Chondrocyte (in vitro differentiated cells): ENCODE data around the gene MRGPRX1. TPM values are rescaled to one million over a fixed set of nuclear protein-coding genes. Genes with fewer than 3 reads are reported as not detected.
"Not testable (repeated sequence)": the region's sequence is repeated elsewhere in the genome, so short reads cannot be mapped to it uniquely, and the experiment has no call there.

Source experiments
- DNase-seq: peaks from one replicate; pipeline ENCODE4 v3.0.0; 2021; ENCODE audit warnings: mixed read lengths, low spot score
- H3K27ac Mint-ChIP-seq: one replicate; pipeline ENCODE4 v1.8.0; 2021; ENCODE audit warnings: mild to moderate bottlenecking, moderate library complexity, mixed read lengths; ENCODE audit not compliant: unreplicated experiment
- H3K27me3 Mint-ChIP-seq: 2 replicates; pipeline ENCODE4 v1.8.0; 2021; ENCODE audit warnings: low read depth, mixed read lengths
- H3K36me3 Mint-ChIP-seq: 2 replicates; pipeline ENCODE4 v1.8.0; 2021; ENCODE audit warnings: low read depth, mixed read lengths
- H3K4me1 Mint-ChIP-seq: 2 replicates; pipeline ENCODE4 v1.8.0; 2021; ENCODE audit warnings: low read depth, mild to moderate bottlenecking, mixed read lengths
- H3K4me3 Mint-ChIP-seq: one replicate; pipeline ENCODE4 v1.8.0; 2021; ENCODE audit warnings: mild to moderate bottlenecking, moderate library complexity, mixed read lengths; ENCODE audit not compliant: unreplicated experiment
- H3K9me3 Mint-ChIP-seq: 2 replicates; pipeline ENCODE4 v1.8.0; 2021; ENCODE audit warnings: low read depth, mixed read lengths
- CTCF ChIP-seq: fragments of 200-600 bp; sonication (generic); IDR thresholded peaks from 2 replicates; pipeline ENCODE4 v1.5.0; 2021; ENCODE audit warnings: antibody characterized with exemption, mild to moderate bottlenecking, moderate library complexity
- total RNA-seq: library from RNA; stranded (reverse); gene quantifications from 3 replicates; pipeline ENCODE4 v1.2.1, GENCODE V29; 2021

The MRGPRX1 gene
- total RNA-seq, 1 donor from 2014 or later = not detected

GRCh38 chr11:18934195-18934814 is 4.9 kb downstream of the MRGPRX1 start:
- DNase-seq = no peak
- no peaks in the 10 kb centered on the region for H3K36me3 Mint-ChIP-seq
- no peak for TF ChIP-seq CTCF
- H3K4me3 Mint-ChIP-seq = no peak overlapping the region
- H3K4me1 Mint-ChIP-seq = no peaks in the 10 kb centered on the region
- peaks cover 11% of the 10 kb centered on the region for H3K27me3 Mint-ChIP-seq
- H3K9me3 Mint-ChIP-seq = no peaks in the 10 kb centered on the region
- H3K27ac Mint-ChIP-seq = no peak overlapping the region

- H3K27me3 Mint-ChIP-seq = peaks cover 10% of the 10 kb centered on the region
- no peak overlapping the region for H3K27ac Mint-ChIP-seq
- H3K4me1 Mint-ChIP-seq = no peaks in the 10 kb centered on the region
- TF ChIP-seq CTCF = no peak
- peaks cover 11% of the 10 kb centered on the region for H3K9me3 Mint-ChIP-seq
- H3K4me3 Mint-ChIP-seq = no peak overlapping the region
- no peak for DNase-seq
- H3K36me3 Mint-ChIP-seq = no peaks in the 10 kb centered on the region
These were observed 11.5 kb downstream of the MRGPRX1 start for GRCh38 chr11:18927550-18928322.

GRCh38 chr11:18925426-18925825 is 13.8 kb downstream of the MRGPRX1 start:
- not testable (repeated sequence) for H3K4me3 Mint-ChIP-seq, H3K27me3 Mint-ChIP-seq, H3K27ac Mint-ChIP-seq, H3K4me1 Mint-ChIP-seq, H3K36me3 Mint-ChIP-seq, DNase-seq
- H3K9me3 Mint-ChIP-seq = peaks cover 11% of the 10 kb centered on the region

GRCh38 chr11:18912883-18913282 is 26.3 kb downstream of the MRGPRX1 start:
- no peak for TF ChIP-seq CTCF
- peaks cover 29% of the 10 kb centered on the region for H3K27me3 Mint-ChIP-seq
- no peak overlapping the region for H3K4me3 Mint-ChIP-seq

GRCh38 chr11:18907391-18907790 is 31.8 kb downstream of the MRGPRX1 start:
- Mint-ChIP-seq H3K4me3 (no peak overlapping the region), H3K36me3 (no peaks in the 10 kb centered on the region), H3K9me3 (no peaks in the 10 kb centered on the region), H3K4me1 (no peaks in the 10 kb centered on the region), H3K27me3 (peaks cover 20% of the 10 kb centered on the region), H3K27ac (no peak overlapping the region)
- DNase-seq = no peak
- no peak for TF ChIP-seq CTCF

More at GRCh38 chr11:18912883-18913282, 26.3 kb downstream of the MRGPRX1 start:
- H3K36me3 Mint-ChIP-seq = no peaks in the 10 kb centered on the region
- no peak overlapping the region for H3K27ac Mint-ChIP-seq
- H3K9me3 Mint-ChIP-seq = no peaks in the 10 kb centered on the region
- H3K4me1 Mint-ChIP-seq = no peaks in the 10 kb centered on the region
- no peak for DNase-seq

GRCh38 chr11:18900637-18901036 is 38.6 kb downstream of the MRGPRX1 start:
- H3K9me3 Mint-ChIP-seq = peaks cover 15% of the 10 kb centered on the region
- H3K36me3 Mint-ChIP-seq, H3K27me3 Mint-ChIP-seq, DNase-seq, H3K4me1 Mint-ChIP-seq, H3K4me3 Mint-ChIP-seq, H3K27ac Mint-ChIP-seq: not testable (repeated sequence)

GRCh38 chr11:18900151-18900611 is 39.0 kb downstream of the MRGPRX1 start:
- not testable (repeated sequence) for H3K36me3 Mint-ChIP-seq, H3K4me1 Mint-ChIP-seq, H3K27ac Mint-ChIP-seq, H3K4me3 Mint-ChIP-seq, H3K27me3 Mint-ChIP-seq, DNase-seq
- peaks cover 19% of the 10 kb centered on the region for H3K9me3 Mint-ChIP-seq

- H3K4me1 Mint-ChIP-seq, H3K27ac Mint-ChIP-seq, H3K36me3 Mint-ChIP-seq, H3K4me3 Mint-ChIP-seq, DNase-seq: not testable (repeated sequence)
- peaks cover 20% of the 10 kb centered on the region for H3K9me3 Mint-ChIP-seq
- peaks cover 12% of the 10 kb centered on the region for H3K27me3 Mint-ChIP-seq
These were observed 47.5 kb downstream of the MRGPRX1 start for GRCh38 chr11:18891712-18892111.
